ENCODE data around the gene SCGB1C2.
A peak's percentile ranks its signal among the peaks of the same experiment; 100 is the strongest.
"Not testable (repeated sequence)": the region's sequence is repeated elsewhere in the genome, so short reads cannot be mapped to it uniquely, and the experiment has no call there.

SCGB1C2 gene

GRCh38 chr17:149231-149630, 11.9 kb downstream of the SCGB1C2 start:
- DNase-seq = no peak

- no peak for DNase-seq
Measured at GRCh38 chr17:149897-150584, 12.7 kb downstream of the SCGB1C2 start.

GRCh38 chr17:151004-151403, 13.6 kb downstream of the SCGB1C2 start:
- no peak for DNase-seq

GRCh38 chr17:151886-152859, 14.8 kb downstream of the SCGB1C2 start:
- DNase-seq = no peak

GRCh38 chr17:152860-153420, 15.6 kb downstream of the SCGB1C2 start:
- DNase-seq = no peak

GRCh38 chr17:153851-154250, 16.5 kb downstream of the SCGB1C2 start:
- no peak for DNase-seq

GRCh38 chr17:155576-155975, 18.2 kb downstream of the SCGB1C2 start:
- no peak for DNase-seq

GRCh38 chr17:156094-156621, 18.8 kb downstream of the SCGB1C2 start:
- DNase-seq = no peak

GRCh38 chr17:156946-157345, 19.6 kb downstream of the SCGB1C2 start:
- no peak for DNase-seq

- no peak for DNase-seq
Measured at GRCh38 chr17:157901-158300, 20.5 kb downstream of the SCGB1C2 start.

- no peak for DNase-seq
Measured at GRCh38 chr17:158379-158778, 21.0 kb downstream of the SCGB1C2 start.

- no peak for DNase-seq
Measured at GRCh38 chr17:159609-160008, 22.2 kb downstream of the SCGB1C2 start.

- DNase-seq = no peak
Measured at GRCh38 chr17:160336-160735, 23.0 kb downstream of the SCGB1C2 start.

- DNase-seq = no peak
Measured at GRCh38 chr17:161481-161880, 24.1 kb downstream of the SCGB1C2 start.

GRCh38 chr17:162689-163088, 25.3 kb downstream of the SCGB1C2 start:
- no peak for DNase-seq

GRCh38 chr17:163514-164098, 26.2 kb downstream of the SCGB1C2 start:
- no peak for DNase-seq

GRCh38 chr17:164303-165235, 27.2 kb downstream of the SCGB1C2 start:
- peak; percentile 16 for DNase-seq

GRCh38 chr17:165939-166338, 28.6 kb downstream of the SCGB1C2 start:
- no peak for DNase-seq

- DNase-seq = not testable (repeated sequence)
Measured at GRCh38 chr17:168614-169013, 31.2 kb downstream of the SCGB1C2 start.

- DNase-seq = no peak
Measured at GRCh38 chr17:170130-170670, 32.8 kb downstream of the SCGB1C2 start.

GRCh38 chr17:171871-172270, 34.5 kb downstream of the SCGB1C2 start:
- no peak for DNase-seq

- no peak for DNase-seq
Measured at GRCh38 chr17:172401-172800, 35.0 kb downstream of the SCGB1C2 start.
